Activated CD8-positive, alpha-beta memory T cell treated with anti-CD3 and anti-CD28 coated beads for 24 hours (primary cell): Measurements from ENCODE around the gene HSPA1L.

ENCODE experiments used
- DNase-seq: peaks from one replicate; pipeline ENCODE4 v3.0.0-alpha.2; 2020

Gene HSPA1L

DNA sequence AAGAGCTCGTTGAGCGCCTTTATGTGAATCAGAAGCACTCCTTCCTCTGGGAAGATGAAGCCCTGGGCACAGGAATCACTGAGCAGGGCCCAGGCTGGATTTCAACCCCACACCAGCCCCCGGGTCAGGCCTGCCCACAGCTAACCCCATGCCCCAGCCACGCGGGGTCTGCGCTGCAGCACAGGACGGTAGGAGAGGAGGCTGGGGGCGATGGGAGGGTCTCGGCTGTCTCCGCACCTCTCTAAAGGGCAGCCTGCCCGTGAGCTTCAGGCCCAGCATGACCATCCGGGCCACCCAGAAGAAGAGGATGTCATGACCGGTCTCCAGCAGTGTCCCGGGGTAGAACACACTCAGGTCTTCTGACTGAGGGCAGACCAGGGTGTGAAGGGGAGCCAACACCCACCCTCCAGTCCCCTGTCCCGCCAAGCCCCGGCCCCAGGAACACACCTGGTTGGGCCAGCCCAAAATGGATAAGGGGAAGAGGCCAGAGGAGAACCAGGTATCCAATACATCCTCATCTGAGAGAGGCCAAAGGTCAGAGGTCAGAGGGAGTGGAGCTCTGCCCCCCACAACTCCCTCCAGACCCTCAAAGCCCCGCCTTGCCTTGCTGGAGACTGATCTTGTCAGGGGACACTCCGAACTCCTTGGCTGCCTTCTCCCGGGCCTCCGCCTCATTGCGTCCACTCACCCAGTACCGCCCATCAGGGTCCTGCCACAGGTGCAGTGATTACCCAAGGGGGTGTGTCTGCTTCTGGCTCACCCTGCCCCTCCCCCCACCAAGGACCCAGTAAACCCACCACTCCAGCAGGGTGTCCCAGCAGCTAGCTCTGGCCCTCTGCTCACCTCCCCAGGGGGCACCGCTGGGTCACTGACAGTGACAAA lies 33.6 kb downstream of the HSPA1L start:
- DNase-seq = no peak

DNA sequence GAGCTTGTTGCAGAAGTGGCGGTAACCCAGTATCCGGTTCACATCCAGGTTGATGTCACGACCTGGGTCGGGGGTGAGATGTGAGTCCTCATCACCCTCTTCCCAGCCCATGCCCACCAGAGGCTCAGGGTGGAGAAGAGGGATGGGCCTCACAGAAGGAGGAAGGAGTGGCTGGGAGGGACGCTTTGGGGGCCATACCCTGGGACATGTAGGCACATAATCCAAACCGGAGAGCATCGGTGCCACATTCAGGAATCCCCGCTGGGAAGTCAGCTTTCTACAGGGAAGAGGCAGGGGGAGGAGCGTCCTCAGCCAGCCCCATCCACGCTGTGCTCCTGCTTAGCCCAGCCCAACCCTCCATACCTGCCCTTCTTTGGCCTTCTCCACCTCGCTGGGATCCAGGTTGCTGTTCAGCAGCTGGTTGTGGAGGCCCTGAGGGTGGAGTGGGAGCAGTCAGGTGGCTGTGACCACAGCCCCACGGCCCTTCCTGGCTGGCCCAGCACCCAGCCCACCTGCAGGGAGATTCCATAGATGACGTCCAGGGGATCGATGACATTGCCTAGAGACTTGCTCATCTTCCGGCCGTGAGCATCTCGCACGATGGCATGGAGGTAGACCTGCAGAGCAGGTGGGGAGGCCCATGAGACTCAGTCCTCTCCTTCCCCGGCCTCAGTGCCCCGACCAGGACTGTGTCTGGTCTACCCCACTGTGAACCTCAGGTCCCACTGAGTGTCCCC lies 34.4 kb downstream of the HSPA1L start:
- no peak for DNase-seq

DNA sequence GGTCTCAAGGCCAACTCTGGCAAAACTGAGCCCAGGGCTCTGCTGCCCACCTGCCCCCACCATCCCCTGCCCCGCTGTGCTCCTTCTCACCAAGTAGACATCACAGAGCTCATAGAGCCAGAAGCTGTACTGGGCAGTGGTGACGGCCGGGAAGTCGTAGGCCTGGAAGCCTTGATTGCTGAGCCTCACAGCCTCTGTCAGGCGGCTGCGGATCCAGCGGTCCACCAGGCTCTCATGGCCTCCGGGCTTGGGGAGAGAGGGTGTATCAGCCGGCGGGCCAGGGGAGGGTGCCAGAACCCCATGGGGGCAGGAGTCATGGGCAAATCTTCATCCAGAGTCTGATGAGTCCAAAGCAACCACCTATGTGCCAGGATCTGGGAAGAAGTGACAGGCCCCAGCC lies 35.2 kb downstream of the HSPA1L start:
- DNase-seq = no peak

DNA sequence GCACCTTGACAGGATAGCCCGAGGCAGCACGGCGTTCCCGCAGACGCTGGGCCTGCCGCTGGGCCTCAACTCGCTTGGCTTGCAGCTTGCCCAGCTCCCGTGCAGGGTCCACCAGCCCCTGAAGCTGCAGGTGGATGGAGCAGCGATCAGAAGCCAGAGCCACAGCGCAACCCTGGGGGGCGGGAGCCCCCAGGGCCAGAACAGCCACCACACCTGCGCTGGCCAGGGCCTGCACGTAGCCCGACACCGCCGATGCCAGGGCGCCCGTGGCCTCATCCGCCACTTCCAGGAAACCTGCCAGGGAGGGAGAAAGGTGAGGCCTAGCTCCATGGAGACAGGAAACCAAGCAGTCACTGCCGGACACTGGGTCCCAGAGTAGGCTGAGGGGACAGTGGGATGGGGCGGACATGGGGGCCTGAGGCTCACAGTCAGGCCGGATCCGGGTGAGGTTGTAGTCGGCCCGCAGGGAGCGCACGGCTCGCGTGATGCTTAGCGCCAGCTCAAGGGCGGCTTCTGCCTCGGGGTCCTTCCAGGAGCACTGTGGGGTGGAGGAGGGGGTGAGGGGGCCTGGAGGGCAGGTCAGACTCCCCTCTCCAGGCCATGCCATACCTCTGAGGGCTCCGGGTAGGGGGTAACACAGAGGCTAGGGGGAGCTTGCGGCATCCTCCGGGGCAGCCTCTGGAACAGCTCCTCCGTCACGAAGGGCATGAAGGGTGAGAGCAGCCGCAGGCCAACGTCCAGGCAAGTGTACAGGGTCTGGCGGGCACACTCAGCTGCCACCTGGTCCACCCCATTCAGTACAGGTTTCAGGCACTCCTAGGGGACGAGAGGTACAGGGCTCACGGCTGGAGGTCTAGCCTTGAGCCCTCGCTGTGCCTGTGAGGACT lies 35.8 kb downstream of the HSPA1L start:
- no peak for DNase-seq

DNA sequence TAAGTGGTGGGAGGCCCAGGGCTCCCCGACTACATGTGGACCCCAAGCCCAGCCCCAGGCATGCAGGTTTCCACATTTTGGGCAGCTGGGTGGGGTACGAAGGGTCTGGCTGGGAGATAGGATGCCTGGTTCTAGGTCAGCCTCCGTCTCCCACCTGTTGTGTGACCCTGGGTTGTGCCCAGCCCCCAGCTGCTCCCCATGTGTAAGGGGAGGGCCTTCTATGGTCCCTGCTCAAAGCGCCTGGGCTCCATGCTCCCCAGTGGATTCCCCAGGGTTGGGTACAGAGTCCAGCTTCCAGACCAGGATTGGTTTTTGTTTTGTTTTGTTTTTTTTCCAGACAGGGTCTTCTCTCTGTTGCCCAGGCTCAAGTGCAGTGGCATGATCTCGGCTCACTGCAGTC lies 36.9 kb downstream of the HSPA1L start:
- no peak for DNase-seq

DNA sequence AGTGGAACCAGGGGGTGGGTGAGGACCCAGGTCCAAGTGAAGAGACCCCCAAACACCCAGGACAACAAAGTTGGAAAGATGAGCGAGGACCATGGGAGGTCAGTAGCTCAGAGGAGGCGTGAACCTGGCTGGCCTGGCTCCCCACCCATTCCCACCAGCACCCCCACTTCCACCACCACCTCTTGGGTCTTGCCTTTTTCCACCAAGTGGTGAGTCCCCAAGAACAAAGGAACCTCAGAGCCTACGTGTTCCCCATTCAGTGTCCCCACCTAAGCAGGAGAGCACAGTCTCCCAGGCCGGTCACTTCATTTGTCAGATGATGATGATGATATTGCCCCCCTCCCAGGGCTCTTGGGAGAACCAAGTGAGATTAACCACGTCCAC lies 37.4 kb downstream of the HSPA1L start:
- no peak for DNase-seq

DNA sequence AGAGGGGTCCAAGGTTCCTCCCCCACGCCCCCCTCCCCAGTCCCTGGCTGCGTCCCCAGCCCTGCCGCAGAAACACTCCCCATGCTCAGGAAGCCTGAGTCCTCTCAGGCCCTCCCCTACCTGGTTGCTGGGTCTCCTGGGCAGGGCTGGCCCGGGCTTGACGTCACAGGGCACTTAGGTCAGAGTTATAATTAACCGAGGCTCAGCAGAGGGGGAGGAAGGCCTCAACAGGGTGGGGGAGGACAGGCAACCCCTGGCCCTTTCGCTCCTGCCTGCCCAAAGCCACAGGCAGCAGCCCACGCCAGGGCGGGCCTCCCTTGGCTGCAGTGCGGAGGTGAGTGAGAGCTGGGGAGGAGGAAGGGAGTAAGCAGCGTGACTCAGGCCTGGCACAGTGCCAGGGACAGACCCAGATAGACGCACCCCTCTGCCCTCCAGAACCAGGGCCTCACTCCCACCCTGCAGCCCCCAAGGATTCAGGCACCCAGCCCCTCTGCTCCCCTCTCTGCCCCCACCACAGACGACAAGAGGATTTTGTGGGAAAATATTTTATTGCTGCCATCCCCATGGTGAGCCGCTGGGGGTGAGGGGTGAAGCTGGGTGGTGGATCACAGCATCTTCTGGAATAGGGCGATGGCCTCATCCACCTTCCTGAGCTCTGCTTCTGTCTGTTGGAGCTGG lies 38.0 kb downstream of the HSPA1L start, which contains the start of gene VWA7:
Gene VWA7 (minus strand): TSS at position 340 of the 678 bp plus-strand sequence. CDS start 549 bp downstream, outside the sequence.
- peak; percentile 90 for DNase-seq

DNA sequence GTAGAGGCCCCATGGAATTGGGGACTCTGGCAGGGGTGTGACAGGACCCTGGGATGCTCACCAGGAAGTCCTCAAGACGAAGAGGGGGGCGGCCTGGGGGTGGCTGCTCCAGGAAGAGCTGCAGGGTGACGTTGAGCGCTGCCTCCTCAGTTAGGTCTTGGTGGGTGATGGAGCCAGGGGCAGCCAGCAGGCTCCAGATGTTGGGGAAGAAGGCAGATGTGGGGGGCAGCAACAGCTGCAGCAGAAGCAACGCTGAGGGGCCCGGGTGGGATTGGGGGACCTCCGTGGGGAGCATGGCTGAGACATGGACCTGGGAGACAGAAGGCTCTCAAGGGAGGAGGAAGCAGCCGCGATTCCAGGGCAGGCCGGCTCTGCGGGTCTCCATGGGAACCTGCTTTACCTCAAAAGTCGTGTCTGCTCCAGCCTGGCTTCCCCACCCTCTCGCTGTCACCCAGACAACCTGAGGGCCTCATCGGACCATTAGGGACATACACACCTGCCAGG lies 38.5 kb downstream of the HSPA1L start:
- no peak for DNase-seq

DNA sequence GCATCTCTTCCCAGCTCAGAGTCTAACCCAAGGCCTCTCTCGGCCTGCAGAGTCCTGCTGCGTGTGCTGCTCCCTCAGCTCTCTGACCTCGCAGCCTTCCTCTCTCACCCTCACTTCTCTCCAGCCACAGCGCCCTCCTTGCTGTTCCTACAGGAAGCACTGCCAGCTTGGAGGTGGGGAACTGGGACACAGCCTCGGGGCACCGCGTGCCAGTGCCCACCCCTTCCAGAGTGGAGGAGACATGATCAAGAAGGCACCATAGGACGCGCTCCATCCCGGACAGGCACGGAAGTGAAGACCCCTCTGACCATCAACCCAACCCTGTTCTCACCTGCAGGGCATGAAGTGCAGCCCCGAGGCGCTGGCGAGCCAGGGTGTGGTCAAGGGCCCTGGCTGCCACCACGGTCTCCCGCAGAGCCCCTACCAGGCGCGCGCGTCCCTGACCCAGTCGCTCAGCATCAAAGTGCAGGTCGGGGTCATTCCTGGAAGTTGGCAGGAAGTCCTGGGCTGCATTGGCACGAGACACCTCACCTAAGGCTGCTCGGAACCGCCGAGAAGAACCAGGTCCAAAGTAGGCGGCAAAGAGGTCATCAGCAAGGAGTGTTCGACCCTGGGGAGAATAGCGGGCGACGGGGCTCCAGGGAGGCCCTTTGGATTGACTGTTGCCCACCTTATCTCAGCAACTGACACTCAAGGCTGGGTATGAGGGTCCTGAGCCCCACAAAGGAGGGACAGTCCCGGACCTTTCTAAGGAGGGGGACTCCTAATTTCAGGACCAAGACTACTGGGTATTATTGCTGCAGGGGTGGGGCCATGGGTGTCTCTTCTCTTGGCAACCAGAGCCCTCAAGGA lies 39.2 kb downstream of the HSPA1L start:
- no peak for DNase-seq

DNA sequence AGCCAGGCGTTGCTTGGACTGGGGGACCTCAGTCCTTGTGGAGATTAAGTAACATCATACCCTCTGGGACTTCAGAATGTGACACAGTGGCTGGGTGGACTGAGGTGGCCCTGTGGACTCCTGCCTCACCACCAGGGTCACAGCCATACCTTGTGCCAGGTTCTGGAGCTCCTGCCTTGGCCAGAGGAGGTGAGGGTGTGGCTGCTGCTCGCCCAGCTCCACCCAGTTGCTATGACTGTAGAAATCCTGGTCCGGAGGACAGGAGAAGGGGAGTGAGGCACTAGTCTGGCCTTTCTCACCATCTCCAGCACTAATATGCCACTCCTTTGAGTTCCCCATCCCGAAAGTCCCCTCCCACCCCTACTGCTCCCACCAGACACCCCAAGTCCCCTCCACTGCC lies 39.9 kb downstream of the HSPA1L start:
- no peak for DNase-seq

DNA sequence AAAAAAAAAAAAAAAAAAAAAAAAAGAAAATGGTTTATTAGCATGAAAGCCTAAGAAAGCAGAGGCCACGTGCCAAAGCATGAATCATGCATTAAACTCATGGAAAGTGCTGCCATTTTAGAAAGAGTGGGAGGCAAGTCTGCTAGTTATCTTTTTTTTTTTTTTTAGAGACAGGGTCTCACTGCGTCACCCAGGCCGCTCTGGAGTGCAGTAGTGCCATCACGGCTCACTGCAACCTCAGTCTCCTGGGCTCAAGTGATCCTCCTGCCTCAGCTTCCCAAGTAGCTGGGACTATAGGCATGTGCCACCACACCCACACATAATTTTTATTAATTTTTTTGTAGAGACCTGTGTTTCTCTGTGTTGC lies 43.1 kb downstream of the HSPA1L start:
- no peak for DNase-seq

DNA sequence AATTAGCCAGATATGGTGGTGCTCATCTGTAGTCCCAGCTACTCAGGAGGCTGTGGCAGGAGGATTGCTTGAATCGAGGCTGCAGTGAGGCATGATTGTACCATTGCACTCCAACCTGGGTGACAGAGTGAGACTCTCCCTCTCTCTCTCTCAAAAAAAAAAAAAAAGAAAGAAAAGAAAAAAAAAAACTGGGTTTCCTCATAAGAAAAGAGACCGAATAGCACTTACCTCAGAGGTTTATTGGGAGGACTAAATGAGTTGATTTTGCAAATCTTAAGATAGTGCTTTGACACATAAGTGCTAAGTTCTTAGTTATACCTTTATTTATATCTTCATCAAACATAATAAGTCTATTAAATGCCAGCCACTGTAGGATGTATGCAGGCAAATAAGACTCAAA lies 44.2 kb downstream of the HSPA1L start:
- DNase-seq = no peak

DNA sequence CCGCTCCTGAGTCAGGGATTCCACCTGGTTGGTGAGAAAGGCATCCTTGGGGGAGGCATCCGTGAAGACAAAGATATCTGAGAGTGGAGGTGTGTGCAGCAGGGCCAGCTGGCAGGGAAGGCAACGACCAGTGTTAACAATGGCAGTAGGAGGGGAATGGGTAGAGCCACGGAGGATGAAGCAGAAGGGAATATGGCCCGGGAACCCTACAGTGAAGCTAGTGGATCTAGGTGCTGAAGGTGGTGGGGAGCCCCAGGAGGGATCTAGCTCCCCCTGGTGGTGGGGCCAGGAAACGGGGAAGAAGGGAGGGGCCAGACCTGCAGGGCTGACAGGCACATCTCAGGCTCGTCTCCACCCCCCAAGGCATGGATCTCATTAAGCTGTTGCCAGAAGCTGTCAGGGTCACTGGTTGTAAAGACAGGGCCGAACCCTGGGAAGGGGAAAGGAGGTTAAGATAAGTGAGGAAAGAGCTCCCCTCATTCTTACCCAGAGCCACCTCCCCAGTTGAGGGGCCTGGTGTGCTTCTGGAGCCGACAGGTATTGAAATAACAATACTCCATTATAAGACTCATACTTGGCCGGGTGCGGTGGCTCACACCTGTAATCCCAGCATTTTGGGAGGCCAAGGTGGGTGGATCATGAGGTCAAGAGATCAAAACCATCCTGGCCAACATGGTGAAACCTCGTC lies 45.3 kb downstream of the HSPA1L start:
- DNase-seq = peak; percentile 91

DNA sequence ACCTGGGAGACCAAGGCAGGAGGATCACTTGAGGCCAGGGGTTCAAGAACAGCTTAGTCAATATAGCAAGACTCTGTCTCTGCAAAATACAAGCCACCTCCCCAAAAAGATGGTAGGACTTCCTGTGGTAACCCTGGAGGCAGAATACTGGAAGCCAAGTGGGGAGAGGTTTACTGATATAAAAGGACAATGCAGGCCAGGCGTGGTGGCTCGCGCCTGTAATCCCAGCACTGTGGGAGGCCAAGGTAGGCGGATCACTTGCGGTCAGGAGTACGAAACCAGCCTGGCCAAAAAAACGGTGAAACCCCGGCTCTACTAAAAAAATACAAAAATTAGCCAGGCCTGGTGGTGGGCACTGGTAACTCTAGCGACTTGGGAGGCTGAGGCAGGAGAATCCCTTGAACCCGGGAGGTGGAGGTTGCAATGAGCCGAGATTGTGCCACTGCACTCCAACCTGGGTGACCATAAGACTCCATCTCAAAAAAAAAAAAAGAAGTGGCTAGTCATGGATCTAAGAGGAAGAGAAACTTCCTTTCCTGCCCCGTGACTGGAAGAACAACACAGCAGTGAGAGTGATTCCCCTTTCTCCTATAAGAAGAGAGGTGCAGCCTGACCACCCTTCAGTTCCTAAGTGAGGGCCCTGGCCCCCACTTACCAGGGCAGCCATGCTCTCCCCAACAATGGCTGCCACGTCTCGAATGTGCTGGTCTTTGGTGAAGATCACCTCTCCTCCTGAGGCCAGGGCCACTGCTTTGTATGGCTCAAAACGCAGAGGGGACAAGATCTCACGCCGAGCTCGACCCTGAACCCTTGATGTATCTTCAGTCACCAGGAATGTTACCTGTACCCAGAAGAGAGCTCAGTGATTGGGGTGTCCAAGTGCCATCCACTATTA lies 46.5 kb downstream of the HSPA1L start:
- DNase-seq = no peak

DNA sequence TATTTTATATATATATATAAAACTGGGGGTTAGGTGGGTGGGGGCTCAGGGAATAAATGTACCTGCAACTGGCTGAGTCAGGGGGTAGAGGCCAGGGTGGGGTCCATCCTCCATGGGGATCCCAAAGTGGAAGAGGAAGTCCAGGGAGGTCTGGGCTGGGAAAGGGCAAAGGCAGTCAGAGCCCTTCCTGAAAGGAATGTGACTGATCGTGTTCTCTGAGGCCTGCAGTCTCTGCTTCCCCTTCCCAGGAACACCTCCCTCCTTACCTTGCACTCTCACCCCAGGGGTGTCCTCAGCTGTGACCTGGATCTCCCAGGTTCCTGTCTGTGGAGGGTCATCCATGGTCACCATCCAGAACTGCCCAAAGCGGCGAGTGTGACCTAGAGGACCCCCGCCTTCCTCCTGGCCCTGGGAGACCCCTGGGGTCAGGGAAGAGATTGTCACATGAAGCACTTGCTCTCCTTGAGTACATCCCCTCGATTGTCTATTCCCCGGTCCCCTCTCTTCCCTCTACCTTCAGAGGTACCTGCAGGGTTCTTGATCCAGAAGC lies 47.9 kb downstream of the HSPA1L start:
- DNase-seq = no peak

DNA sequence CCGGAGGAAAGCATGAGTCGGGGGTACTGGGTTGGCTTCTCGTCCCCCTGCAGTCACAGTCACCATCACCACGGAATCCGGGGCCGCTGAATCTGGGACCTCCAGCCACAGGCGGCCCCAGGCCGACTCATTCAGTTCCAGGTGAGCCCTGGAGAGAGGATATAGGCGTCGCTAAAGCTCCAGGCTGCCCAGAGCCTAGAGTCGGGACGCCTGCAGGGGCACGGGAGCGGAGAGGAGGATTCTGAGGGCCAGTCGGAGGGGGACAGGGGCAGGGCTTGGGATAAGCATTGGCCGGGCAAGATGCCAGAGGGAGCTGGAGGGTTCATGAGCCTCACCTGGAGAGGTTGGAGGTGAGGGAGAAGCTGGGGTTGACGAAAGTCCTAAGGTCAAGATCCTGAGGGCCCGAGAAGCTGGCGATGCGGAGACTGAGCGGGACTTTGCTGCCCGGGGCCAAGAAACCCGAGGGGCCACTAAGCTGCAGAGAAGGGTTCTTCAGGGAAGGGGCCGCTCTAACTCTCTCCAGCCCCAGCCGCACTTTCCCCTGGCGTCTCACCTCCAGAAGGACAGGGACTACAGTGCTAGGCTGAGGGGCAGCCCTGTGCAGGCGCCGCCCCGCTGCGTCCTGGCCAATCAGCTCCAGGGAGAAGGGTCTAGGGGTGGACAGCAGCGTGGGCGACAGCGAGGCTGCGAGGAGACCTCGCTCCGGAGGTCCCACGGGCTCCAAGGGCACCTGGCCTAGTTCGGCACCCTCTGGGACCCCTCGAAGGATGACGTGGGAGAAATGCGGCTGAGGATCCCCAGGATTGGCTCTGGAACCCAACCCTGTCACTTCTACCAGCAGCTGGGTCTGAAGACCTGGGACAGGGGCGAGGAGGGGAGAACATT lies 48.9 kb downstream of the HSPA1L start:
- DNase-seq = no peak

DNA sequence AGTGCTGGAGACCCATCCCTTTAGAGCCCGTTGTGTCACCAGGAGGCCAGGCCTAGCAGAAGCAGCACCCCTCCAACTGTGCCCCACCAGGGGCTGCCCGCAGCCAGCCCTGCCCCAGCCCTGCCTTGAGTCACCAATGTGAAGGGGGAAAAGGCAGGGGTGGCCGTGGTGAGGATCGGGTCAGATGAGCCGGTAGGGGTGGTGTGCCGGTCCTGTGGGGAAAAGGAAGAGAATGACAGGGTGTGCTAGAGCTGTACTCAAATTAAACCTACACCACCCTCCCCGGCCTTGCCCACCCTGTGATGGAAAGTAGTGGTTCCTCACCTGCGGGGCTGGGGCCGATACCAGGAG lies 49.5 kb downstream of the HSPA1L start:
- DNase-seq = no peak

DNA sequence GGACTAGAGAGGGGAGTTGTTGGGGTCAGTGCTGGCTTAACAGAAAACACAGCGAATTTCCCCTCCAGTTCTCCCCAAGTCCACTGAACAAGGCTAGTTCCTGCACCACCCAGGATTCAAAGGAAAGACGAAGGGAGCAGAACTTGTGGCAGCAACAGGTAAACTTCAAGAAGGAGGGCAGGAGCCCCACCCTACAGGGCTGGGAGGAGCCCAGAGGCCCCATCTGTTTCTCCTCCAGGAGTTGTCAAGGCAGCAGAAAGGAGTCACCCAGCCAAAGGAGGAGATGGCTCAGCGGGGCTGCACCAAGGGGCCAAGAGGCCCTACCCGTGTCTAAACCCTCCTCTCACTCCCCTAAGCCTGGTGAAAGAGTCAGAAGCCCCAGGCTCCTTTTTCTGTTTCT lies 50.9 kb downstream of the HSPA1L start:
- no peak for DNase-seq

DNA sequence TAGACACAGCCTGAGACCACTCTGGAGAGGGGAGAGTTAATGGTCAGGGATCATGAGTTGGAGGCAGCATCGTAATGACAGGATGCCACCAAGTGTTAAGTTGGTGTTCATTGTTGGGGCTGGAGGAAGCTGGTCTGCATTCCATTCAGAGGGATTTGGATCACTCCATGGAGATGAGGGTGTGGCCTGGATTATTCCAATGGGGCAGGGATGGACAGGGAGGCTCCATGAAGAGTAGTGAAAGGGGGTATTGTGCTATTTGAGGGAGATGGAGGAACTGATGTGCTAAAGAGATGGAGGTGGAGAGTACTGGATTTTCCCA lies 51.5 kb downstream of the HSPA1L start:
- no peak for DNase-seq
